Measurements from ENCODE around the gene COL13A1.

COL13A1 gene

DNA sequence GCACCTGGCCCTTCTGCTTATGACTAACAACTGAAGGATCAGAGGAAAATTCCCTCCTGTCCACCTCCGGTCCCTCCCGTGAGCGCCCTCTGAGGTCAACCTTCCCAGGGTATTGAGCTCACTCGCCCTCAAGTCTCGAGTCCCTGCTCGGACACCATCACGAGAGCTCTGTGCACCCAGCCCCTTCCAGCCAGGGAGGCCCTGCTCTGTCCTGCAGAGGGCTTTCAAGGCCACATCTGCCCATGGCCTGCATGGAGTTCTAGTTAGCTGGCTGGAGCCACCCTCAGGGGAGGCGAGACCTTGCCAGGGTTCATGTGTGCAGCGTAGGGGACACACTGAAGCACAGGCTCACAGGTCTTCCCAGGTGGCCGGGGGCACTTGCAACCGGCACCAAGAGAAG lies 140.0 kb downstream of the COL13A1 start:
- Histone ChIP-seq H3K36me3 (peaks cover 0 to 15% (median 10%) of the 10 kb centered on the region in 3 donors), H3K27me3 (no peaks in the 10 kb centered on the region), H3K4me1 (peaks cover 0 to 8% (median 0%) of the 10 kb centered on the region in 4 donors), H3K4me3 (no peak overlapping the region), H3K9me3 (no peaks in the 10 kb centered on the region), H3K27ac (no peak overlapping the region)
- no peak for DNase-seq
- intact Hi-C loops (cut with DNase I; ENCODE audit: low total_unique reads) = no loop called here
- TF ChIP-seq, protein P1, sequence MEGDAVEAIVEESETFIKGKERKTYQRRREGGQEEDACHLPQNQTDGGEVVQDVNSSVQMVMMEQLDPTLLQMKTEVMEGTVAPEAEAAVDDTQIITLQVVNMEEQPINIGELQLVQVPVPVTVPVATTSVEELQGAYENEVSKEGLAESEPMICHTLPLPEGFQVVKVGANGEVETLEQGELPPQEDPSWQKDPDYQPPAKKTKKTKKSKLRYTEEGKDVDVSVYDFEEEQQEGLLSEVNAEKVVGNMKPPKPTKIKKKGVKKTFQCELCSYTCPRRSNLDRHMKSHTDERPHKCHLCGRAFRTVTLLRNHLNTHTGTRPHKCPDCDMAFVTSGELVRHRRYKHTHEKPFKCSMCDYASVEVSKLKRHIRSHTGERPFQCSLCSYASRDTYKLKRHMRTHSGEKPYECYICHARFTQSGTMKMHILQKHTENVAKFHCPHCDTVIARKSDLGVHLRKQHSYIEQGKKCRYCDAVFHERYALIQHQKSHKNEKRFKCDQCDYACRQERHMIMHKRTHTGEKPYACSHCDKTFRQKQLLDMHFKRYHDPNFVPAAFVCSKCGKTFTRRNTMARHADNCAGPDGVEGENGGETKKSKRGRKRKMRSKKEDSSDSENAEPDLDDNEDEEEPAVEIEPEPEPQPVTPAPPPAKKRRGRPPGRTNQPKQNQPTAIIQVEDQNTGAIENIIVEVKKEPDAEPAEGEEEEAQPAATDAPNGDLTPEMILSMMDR (IDR thresholded peaks at IDR 0.05) = no peak

DNA sequence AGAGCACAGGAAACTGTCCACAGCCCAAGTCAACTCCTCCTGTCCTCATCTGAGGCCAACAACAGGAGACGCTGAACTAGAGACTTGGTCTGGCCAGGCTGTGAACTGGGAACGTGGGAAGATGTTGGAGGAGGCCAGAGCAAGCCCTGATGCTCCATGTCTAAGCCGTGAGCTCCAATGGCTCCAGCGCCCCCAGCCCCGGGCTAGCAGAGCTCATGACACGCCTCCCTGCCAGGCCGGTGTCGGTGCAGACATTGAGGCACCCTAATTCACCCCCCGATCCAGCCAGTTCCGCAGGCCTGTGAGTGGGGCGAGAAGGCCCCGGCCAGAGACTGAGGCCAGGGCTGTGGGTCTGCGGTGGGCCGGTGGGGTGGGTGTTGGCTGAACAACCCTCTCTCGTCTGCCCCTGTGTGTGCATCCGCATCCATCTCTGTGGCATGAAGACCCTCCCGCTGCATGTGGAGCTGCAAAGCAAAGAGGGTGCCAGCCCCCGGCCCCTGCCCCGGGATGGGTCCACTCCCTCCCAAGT lies 141.7 kb downstream of the COL13A1 start:
- intact Hi-C loops (cut with DNase I; ENCODE audit: low total_unique reads) = no loop called here

DNA sequence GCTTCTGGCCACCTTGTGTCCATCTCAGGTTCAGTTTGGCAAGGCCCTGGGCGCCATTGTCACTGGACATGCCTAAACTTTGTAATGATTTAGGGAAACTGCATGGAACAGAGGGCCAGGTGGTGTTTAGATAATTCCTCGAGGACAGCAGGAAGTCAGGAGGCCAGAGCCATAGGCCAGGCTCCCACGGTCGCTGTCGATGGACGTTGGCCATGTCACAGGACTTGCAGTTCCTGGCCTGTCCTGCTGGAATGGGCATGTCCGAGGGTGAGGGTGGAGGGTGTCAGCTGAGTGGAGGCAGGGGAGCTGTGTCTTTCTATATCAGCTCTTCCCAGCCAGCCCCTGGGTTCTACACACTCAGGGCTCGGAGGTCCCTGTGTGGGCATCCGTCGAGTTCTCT lies 143.1 kb downstream of the COL13A1 start:
- peaks cover 0 to 8% (median 0%) of the 10 kb centered on the region in 4 donors for H3K4me1 ChIP-seq
- H3K27ac ChIP-seq = no peak overlapping the region
- H3K9me3 ChIP-seq = no peaks in the 10 kb centered on the region
- intact Hi-C loops (cut with DNase I; ENCODE audit: low total_unique reads) = no loop called here
- no peak for DNase-seq
- TF ChIP-seq, protein P1 (IDR thresholded peaks at IDR 0.05) = no peak
- H3K4me3 ChIP-seq = no peak overlapping the region
- peaks cover 0 to 30% (median 21%) of the 10 kb centered on the region in 3 donors for H3K36me3 ChIP-seq
- no peaks in the 10 kb centered on the region for H3K27me3 ChIP-seq

More for the DNA sequence above, 141.7 kb downstream of the COL13A1 start:
- no peak for DNase-seq
- Histone ChIP-seq H3K27ac (no peak overlapping the region), H3K27me3 (no peaks in the 10 kb centered on the region), H3K9me3 (no peaks in the 10 kb centered on the region), H3K4me1 (peaks cover 0 to 8% (median 0%) of the 10 kb centered on the region in 4 donors), H3K36me3 (peaks cover 0 to 30% (median 21%) of the 10 kb centered on the region in 3 donors), H3K4me3 (no peak overlapping the region)
- TF ChIP-seq, protein P1 (IDR thresholded peaks at IDR 0.05) = no peak

DNA sequence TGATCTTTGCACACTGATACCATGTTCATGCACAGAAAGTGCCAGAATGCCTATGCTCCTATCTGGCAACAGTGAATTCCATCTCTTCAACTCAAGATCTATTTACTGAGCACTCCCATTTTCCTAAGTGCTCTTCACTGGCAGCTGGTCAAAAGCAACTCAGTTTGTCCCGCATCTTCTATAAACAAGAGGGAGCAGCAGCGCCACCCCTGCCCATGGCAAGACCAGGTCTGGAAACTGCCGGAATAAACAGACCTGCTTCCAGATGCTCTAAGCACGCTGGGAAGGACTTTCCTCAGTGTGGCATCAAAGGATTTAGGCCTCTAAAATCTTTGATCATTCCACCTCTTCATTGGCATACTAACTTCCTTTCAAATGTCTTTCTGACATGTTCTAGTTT lies 146.6 kb downstream of the COL13A1 start:
- H3K36me3 ChIP-seq = peaks cover 0 to 30% (median 21%) of the 10 kb centered on the region in 3 donors
- intact Hi-C loops (cut with DNase I; ENCODE audit: low total_unique reads) = no loop called here
- TF ChIP-seq, protein P1 (IDR thresholded peaks at IDR 0.05) = no peak
- no peaks in the 10 kb centered on the region for H3K4me1 ChIP-seq
- H3K27me3 ChIP-seq = no peaks in the 10 kb centered on the region
- H3K27ac ChIP-seq = no peak overlapping the region
- no peak for DNase-seq
- H3K4me3 ChIP-seq = no peak overlapping the region
- no peaks in the 10 kb centered on the region for H3K9me3 ChIP-seq

DNA sequence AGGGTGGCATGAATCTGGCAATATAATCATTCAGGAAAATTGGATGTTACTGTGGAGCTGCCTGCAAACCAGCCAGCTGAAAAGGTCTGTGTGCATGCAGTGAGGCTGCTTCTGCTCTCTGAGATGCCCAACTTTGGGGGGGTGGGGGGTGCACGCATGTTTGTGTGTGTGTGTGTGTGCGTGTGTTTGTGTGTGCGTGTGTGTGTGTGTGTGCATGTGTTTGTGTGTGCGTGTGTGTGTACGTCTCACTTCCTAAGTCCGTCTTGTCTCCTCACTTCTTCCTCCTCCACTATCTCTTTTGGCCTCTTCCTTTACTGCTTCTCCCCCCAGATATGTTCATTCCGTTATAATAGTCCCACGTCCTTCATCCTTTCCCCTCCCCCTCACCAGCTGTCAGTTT lies 148.1 kb downstream of the COL13A1 start:
- no peaks in the 10 kb centered on the region for H3K4me1 ChIP-seq
- H3K36me3 ChIP-seq = peaks cover 0 to 30% (median 20%) of the 10 kb centered on the region in 3 donors
- H3K27me3 ChIP-seq = no peaks in the 10 kb centered on the region
- no peaks in the 10 kb centered on the region for H3K9me3 ChIP-seq
- intact Hi-C loops (cut with DNase I; ENCODE audit: low total_unique reads) = no loop called here
- peak in 1 of 2 donors; percentile 21 for DNase-seq
- TF ChIP-seq, protein P1 (IDR thresholded peaks at IDR 0.05) = no peak
- no peak overlapping the region for H3K27ac ChIP-seq
- no peak overlapping the region for H3K4me3 ChIP-seq

DNA sequence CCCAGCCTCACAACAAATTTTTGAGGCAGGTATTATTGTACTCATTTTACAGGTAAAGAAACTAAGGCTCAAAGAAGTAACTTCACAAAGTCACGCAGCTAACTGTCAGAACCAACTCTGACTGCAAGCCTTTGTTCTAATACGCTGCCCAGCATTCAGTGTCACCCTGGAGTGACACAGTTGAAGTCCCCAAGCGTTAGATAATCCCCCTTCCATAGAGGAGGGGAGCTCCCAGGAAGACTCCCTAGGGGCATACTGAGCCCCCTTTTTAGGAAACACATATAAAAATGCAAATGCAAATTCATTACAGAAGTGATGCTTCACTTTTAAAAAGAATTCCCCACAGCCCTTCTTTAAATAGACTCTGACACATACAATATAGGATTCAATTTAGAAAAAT lies 150.0 kb downstream of the COL13A1 start:
- no peak for DNase-seq
- H3K4me3 ChIP-seq = no peak overlapping the region
- no peak overlapping the region for H3K27ac ChIP-seq
- no peaks in the 10 kb centered on the region for H3K4me1 ChIP-seq
- no peaks in the 10 kb centered on the region for H3K9me3 ChIP-seq
- TF ChIP-seq, protein P1 (IDR thresholded peaks at IDR 0.05) = no peak
- peaks cover 0 to 15% (median 12%) of the 10 kb centered on the region in 3 donors for H3K36me3 ChIP-seq
- H3K27me3 ChIP-seq = no peaks in the 10 kb centered on the region
- intact Hi-C loops (cut with DNase I; ENCODE audit: low total_unique reads) = no loop called here

All from tibial artery (tissue), 4 donors.